Stimulated activated CD8-positive, alpha-beta memory T cell treated with anti-CD3 and anti-CD28 coated beads, Interleukin-2, amount 100 ng/mL, for 48 hours (primary cell): ENCODE measurements around the gene ELANE.
A peak's percentile ranks its signal among the peaks of the same experiment; 100 is the strongest.
"Not testable (repeated sequence)": the region's sequence is repeated elsewhere in the genome, so short reads cannot be mapped to it uniquely, and the experiment has no call there.

ENCODE experiments used
- DNase-seq, 2 donors: peaks; one replicate each; pipeline ENCODE4 v3.0.0-alpha.2; 2020; ENCODE audit warnings: low read depth in 2 of 2

Gene ELANE

DNA sequence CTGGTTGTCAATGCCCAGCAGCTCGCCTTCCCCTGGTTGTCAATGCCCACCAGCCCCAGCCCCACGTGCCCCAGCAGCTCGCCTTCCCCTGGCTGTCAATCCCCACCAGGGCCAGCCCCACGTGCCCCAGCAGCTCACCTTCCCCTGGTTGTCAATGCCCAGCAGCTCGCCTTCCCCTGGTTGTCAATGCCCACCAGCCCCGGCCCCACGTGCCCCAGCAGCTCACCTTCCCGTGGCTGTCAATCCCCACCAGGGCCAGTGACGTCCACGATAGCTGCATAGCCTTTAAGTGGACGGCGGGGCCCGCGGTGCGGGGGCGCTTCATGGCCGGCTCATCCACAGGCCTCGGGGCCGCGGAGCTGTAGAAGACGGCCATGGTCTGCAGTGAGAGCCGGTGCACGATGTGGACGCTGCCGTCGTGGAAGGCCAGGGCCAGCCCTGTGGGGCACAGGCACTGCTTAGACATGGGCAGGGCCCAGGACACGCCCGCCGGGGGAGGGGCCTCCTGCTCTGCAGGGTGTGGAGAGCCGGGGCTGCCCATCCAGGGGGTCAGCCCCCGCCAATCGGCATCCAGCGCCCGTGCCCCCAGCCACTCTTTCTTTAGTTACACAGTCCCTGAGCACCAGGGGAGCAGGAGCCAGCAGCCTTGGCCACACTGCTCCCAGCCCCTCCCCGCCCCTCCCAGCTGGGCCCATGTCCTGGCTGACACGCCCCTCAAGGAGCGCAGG, 27.8 kb downstream of the ELANE start:
- no peak for DNase-seq

DNA sequence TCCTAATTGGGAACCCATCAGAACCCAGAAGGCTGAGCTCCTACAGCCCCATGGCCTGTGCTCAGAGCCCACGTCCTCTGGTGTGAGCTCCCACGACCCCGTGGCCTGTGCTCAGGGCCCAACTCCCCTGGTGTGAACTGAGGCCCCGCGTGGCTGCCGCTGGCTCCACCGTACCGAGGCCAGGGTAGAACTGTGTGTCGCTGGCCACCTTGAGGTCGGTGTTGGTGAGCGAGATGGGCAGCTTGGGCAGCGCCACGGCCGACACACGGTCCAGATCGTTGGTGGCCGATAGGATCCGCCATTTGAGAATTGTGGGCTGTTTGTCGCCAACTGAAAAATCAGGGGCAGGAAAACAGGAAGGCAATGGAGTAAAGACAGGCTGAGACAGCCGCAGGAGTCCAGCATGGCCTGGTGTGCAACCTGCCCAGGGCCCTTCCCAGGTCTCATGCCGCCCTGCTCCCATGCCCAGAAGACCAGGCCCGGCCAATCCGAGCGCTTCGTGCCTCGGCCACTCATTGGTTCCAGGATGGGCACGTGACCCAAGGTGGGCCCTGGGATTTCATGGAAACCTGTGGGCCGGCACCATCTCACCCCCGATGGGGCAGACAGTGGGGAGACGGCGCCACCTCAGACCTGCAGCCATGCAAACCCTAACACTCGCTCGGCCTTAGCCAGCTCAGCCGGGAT, 29.4 kb downstream of the ELANE start:
- no peak for DNase-seq

- DNase-seq = no peak
Measured at GRCh38 chr19:882871-883497, 30.9 kb downstream of the ELANE start.

DNA sequence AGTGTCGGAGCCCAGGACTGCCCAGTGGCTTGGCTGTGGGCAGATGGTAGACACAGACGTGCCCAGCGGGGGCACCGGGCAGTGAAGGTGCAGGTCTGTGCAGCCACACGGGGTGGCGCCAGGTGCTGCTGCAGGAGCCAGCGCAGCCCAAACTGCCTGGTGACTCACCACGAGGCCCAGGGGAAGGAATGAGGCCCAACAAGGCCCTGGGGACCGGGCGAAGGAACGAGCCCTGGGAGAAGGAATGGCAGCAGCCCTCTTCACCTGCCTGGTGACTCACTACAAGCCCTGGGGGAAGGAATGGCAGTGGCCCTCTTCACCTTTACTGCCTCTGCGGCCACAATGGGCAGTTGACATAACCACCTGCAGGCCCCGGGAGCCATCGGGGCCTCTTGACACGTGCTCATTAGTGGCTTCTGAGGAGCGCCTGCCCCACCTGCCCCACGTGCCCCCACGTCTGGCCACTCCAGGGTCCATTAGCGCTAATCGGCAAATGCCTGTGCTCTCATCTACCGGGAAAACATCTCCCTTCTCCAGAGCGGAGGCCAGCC, 31.6 kb downstream of the ELANE start:
- no peak for DNase-seq

GRCh38 chr19:884420-885211, 32.5 kb downstream of the ELANE start:
- no peak for DNase-seq

GRCh38 chr19:885536-886224, 33.6 kb downstream of the ELANE start:
- DNase-seq = no peak

DNA sequence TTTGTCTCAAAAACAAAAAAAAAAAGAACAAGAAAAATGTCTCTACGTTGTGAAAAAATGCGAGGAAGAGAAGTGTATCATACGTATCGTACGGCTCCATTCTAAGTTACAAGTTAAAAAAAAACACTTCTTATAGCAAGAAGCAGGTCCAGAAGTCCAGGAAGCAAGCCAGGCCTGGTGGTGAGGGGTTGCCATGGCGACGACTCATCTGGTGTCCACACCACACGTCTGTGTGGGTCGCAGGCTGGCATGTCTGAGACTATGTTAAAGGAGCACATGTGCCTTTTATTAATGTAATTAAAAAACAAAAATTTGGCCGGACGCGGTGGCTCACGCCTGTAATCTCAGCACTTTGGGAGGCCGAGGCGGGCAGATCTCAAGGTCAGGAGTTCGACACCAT, 35.0 kb downstream of the ELANE start:
- DNase-seq = no peak

DNA sequence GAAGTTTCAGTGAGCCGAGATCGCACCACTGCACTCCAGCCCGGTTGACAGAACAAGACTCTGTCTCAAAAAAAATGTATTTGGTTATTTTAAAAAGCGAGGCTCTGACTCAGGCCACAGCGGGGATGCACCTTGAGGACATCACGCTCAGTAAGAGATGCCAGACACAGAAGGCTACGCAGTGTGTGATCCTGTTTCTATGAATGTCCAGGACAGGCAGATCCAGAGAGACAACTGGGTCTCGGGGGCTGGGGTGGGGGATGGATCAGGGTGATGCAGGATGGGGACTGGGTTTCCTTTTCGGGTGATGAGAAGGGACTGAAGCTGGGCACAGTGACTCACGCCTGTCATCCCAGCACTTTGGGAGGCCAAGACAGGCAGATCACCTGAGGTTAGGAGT, 35.5 kb downstream of the ELANE start:
- no peak for DNase-seq

GRCh38 chr19:888581-889385, 36.7 kb downstream of the ELANE start:
- DNase-seq = peak in 1 of 2 donors; percentile 50

GRCh38 chr19:889662-890295, 37.7 kb downstream of the ELANE start:
- DNase-seq = no peak

- DNase-seq = no peak
Measured at GRCh38 chr19:890831-891230, 38.7 kb downstream of the ELANE start.

GRCh38 chr19:891421-892200, 39.5 kb downstream of the ELANE start:
- not testable (repeated sequence) for DNase-seq

GRCh38 chr19:892243-892893, 40.3 kb downstream of the ELANE start:
- peak in 1 of 2 donors; percentile 28 for DNase-seq

DNA sequence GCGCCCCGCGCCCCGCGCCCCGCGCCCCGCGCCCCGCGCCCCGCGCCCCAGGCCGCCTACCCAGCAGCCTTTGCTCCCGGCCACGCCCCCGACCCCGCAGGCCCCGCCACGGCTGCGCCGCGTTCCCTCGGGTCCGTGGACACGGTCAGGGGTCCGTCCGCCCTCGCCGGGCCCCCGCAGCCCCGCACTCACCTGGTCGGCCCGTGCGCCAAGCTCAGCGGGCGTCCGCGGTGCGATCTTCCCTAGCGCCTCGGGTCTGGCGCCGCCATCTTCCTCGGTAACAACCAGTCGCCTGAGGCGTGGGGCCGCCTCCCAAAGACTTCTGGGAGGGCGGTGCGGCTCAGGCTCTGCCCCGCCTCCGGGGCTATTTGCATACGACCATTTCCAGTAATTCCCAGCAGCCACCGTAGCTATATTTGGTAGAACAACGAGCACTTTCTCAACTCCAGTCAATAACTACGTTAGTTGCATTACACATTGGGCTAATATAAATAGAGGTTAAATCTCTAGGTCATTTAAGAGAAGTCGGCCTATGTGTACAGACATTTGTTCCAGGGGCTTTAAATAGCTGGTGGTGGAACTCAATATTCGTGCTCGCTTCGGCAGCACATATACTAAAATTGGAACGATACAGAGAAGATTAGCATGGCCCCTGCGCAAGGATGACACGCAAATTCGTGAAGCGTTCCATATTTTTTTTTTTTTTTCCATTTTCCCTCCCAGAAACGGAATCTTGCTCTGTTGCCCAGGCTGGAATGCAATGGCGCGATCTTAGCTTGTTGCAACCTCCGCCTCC, 41.0 kb downstream of the ELANE start, which contains the start of the genes MED16 and RNU6-9:
TSS of gene MED16 (minus strand) at position 294 of the 796 bp plus-strand sequence. CDS start 2,056 bp downstream, outside the sequence.
TSS of gene RNU6-9 (plus strand) at position 591 of the 796 bp plus-strand sequence.
- peak; percentile 79 for DNase-seq

GRCh38 chr19:896434-896833, 44.3 kb downstream of the ELANE start:
- DNase-seq = no peak

DNA sequence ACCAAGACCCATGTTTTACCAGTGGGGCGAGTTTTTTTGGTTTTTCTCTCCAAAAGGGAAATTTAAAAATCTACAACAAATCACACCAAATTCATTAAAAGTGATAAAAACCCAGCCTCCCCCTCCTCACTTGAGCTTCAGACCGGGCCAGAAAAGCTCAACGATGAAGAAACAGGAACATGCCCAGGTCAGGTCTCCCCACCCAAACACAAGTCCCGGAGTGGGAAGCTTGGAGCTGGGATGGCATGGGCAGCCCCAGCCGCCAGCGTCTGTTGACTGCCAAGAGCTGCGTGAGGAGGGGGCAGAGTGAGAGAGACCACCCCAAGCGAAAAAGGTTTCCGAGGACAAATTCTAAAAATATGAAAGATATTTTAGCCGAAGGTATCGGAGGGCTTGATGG, 44.9 kb downstream of the ELANE start:
- no peak for DNase-seq

GRCh38 chr19:897442-898039, 45.4 kb downstream of the ELANE start:
- no peak for DNase-seq
